Panc1 (cell line): ENCODE measurements around the gene VAPB.

ENCODE experiments used
- POLR2AphosphoS5 ChIP-seq: IDR thresholded peaks from 2 replicates; pipeline ENCODE4 v1.6.1; 2012; ENCODE audit warnings: mild to moderate bottlenecking, low read depth, low read length, moderate library complexity
- SIN3A ChIP-seq: IDR thresholded peaks from 2 replicates; pipeline ENCODE4 v1.6.1; 2012; ENCODE audit warnings: low read depth, mild to moderate bottlenecking, low read length, moderate library complexity, borderline replicate concordance; ENCODE audit not compliant: insufficient read depth
- TF ChIP-seq, protein P1 (sequence below): fragments of 450-650 bp; IDR thresholded peaks from 2 replicates; pipeline ENCODE4 v1.5.1; 2017; ENCODE audit warnings: mild to moderate bottlenecking

DNA sequence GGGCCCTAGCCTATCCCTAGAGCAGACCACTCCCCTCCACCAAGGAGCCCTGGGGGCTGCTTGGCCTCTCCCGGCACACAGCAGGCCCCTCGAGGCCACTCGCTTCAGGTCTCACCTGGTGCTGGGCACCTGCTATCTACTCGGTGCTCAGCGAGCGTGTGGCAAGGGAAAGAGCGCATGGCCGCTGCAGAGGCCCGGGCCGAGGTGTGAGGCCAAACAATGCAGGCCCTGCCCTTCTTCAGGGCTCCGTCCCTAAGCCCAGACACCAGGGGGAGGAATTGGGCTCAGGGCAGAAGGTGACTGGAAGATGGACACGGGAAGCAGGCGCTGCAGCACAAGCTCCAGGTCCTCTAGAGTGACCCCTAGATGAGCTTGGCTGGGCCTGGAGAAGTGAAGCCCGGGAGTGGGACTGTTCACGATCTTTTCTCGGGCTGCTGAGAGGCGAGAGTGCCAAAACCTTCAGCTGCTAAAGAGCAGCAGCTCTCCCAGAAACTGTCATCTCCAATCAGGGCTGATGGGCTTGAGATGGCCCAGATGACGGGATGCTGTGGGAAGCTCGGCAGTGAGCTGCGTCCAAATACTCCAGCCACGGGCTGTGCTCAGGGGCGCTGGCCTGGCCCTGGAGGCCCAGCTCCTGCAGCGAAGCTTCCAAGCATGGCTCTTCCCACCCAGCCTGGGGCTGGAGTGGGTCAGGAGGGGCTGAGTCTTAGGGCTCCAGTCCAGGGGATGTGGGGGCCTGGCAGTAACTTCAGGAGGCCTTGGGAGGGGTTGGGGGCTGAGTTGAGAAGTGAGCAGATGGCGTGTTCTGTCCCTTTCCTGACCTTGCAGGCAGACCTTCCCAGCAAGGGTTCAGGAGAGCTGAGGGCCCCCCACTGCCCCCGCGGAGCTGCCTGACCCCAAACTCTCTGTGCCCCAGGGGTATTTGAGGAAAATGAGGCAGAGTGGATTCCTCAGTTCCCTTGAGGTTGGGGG lies 82.5 kb downstream of the VAPB start:
- TF ChIP-seq, protein P1, sequence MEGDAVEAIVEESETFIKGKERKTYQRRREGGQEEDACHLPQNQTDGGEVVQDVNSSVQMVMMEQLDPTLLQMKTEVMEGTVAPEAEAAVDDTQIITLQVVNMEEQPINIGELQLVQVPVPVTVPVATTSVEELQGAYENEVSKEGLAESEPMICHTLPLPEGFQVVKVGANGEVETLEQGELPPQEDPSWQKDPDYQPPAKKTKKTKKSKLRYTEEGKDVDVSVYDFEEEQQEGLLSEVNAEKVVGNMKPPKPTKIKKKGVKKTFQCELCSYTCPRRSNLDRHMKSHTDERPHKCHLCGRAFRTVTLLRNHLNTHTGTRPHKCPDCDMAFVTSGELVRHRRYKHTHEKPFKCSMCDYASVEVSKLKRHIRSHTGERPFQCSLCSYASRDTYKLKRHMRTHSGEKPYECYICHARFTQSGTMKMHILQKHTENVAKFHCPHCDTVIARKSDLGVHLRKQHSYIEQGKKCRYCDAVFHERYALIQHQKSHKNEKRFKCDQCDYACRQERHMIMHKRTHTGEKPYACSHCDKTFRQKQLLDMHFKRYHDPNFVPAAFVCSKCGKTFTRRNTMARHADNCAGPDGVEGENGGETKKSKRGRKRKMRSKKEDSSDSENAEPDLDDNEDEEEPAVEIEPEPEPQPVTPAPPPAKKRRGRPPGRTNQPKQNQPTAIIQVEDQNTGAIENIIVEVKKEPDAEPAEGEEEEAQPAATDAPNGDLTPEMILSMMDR, result no peak
- TF ChIP-seq SIN3A (no peak), POLR2AphosphoS5 (no peak)
